ENCODE data around the gene PLCL2. TPM values are rescaled to one million over a fixed set of nuclear protein-coding genes. Genes with fewer than 3 reads are reported as not detected.

The PLCL2 gene
- total RNA-seq, 1 donor from 2014 or later = 5.6 TPM

GRCh38 chr3:16928386-16929132 is 43.8 kb downstream of the PLCL2 start:
- Histone ChIP-seq H3K4me1 (peaks cover 18% of the 10 kb centered on the region), H3K36me3 (no peaks in the 10 kb centered on the region), H3K27me3 (no peaks in the 10 kb centered on the region), H3K4me3 (no peak overlapping the region), H3K27ac (no peak overlapping the region), H3K9me3 (no peaks in the 10 kb centered on the region)
- DNase-seq (ENCODE audit: extremely low spot score in 2 of 2) = no peak
- intact Hi-C loops (cut with DNase I) = no loop called here
- TF ChIP-seq POLR2A (IDR thresholded peaks at IDR 0.05) (no peak), POLR2AphosphoS5 (IDR thresholded peaks at IDR 0.05; ENCODE audit: insufficient read depth in 1 of 2, low read depth in 1 of 2) (no peak), CTCF (IDR thresholded peaks at IDR 0.05) (no peak)

GRCh38 chr3:16929311-16929710 is 44.6 kb downstream of the PLCL2 start:
- no peak for TF ChIP-seq CTCF (IDR thresholded peaks at IDR 0.05)
- no peak for TF ChIP-seq POLR2A (IDR thresholded peaks at IDR 0.05)
- TF ChIP-seq POLR2AphosphoS5 (IDR thresholded peaks at IDR 0.05; ENCODE audit: insufficient read depth in 1 of 2, low read depth in 1 of 2) = no peak
- DNase-seq (ENCODE audit: extremely low spot score in 2 of 2) = no peak
- Histone ChIP-seq H3K4me1 (peaks cover 18% of the 10 kb centered on the region), H3K9me3 (no peaks in the 10 kb centered on the region), H3K36me3 (no peaks in the 10 kb centered on the region), H3K27me3 (no peaks in the 10 kb centered on the region), H3K4me3 (no peak overlapping the region), H3K27ac (no peak overlapping the region)
- intact Hi-C loops (cut with DNase I) = no loop called here

- TF ChIP-seq POLR2AphosphoS5 (IDR thresholded peaks at IDR 0.05; ENCODE audit: insufficient read depth in 1 of 2, low read depth in 1 of 2) (no peak), POLR2A (IDR thresholded peaks at IDR 0.05) (no peak), CTCF (IDR thresholded peaks at IDR 0.05) (no peak)
- Histone ChIP-seq H3K27me3 (no peaks in the 10 kb centered on the region), H3K4me1 (peaks cover 18% of the 10 kb centered on the region), H3K27ac (no peak overlapping the region), H3K36me3 (no peaks in the 10 kb centered on the region), H3K9me3 (no peaks in the 10 kb centered on the region), H3K4me3 (no peak overlapping the region)
- intact Hi-C loops (cut with DNase I) = no loop called here
- no peak for DNase-seq (ENCODE audit: extremely low spot score in 2 of 2)
These were observed 48.1 kb downstream of the PLCL2 start for GRCh38 chr3:16932877-16933276.

GRCh38 chr3:16935781-16936180 is 51.0 kb downstream of the PLCL2 start:
- Histone ChIP-seq H3K4me1 (peaks cover 3% of the 10 kb centered on the region), H3K36me3 (no peaks in the 10 kb centered on the region), H3K9me3 (no peaks in the 10 kb centered on the region), H3K27ac (no peak overlapping the region), H3K4me3 (no peak overlapping the region), H3K27me3 (no peaks in the 10 kb centered on the region)
- no peak for DNase-seq (ENCODE audit: extremely low spot score in 2 of 2)
- intact Hi-C loops (cut with DNase I) = no loop called here
- TF ChIP-seq POLR2A (IDR thresholded peaks at IDR 0.05) (no peak), CTCF (IDR thresholded peaks at IDR 0.05) (no peak), POLR2AphosphoS5 (IDR thresholded peaks at IDR 0.05; ENCODE audit: insufficient read depth in 1 of 2, low read depth in 1 of 2) (no peak)

- Histone ChIP-seq H3K9me3 (no peaks in the 10 kb centered on the region), H3K4me3 (no peak overlapping the region), H3K36me3 (no peaks in the 10 kb centered on the region), H3K27me3 (no peaks in the 10 kb centered on the region), H3K27ac (no peak overlapping the region), H3K4me1 (no peaks in the 10 kb centered on the region)
- no peak for DNase-seq (ENCODE audit: extremely low spot score in 2 of 2)
- TF ChIP-seq POLR2A (IDR thresholded peaks at IDR 0.05) (no peak), POLR2AphosphoS5 (IDR thresholded peaks at IDR 0.05; ENCODE audit: insufficient read depth in 1 of 2, low read depth in 1 of 2) (no peak), CTCF (IDR thresholded peaks at IDR 0.05) (no peak)
- intact Hi-C loops (cut with DNase I) = no loop called here
These were observed 51.5 kb downstream of the PLCL2 start for GRCh38 chr3:16936233-16936632.

Measured in vagina (tissue), 2 donors.